Heart left ventricle (tissue), 16 donors: ENCODE measurements around the gene SUMO1. TPM values are rescaled to one million over a fixed set of nuclear protein-coding genes. Genes with fewer than 3 reads are reported as not detected.
"Not testable (repeated sequence)": the region's sequence is repeated elsewhere in the genome, so short reads cannot be mapped to it uniquely, and the experiment has no call there.

ENCODE experiments used
- ATAC-seq, 4 donors: fragments of 200-7000 bp; cut with Tn5 transposase; one replicate each; pipeline ENCODE4 v1.9.1; 2020 to 2022; ENCODE audit warnings: moderate library complexity in 4 of 4, mild to moderate bottlenecking in 3 of 4, moderate number of reproducible peaks in 1 of 4
- DNase-seq, 5 donors: peaks; one replicate each; pipeline ENCODE4 v3.0.0-alpha.2; 2020
- H3K27ac ChIP-seq, 12 donors: fragments of 200-600 bp; sonication (generic) in 4 of 12; one replicate each; pipeline versions ENCODE4 v1.5.0 to v1.8.0; 2016 to 2022; ENCODE audit warnings: mild to moderate bottlenecking in 2 of 12
- H3K27me3 ChIP-seq, 9 donors: fragments of 200-600 bp; sonication (generic) in 2 of 9; one replicate each; pipeline versions ENCODE4 v1.5.1 to v1.8.0; 2016 to 2022; ENCODE audit warnings: mild to moderate bottlenecking in 3 of 9
- H3K36me3 ChIP-seq, 9 donors: fragments of 200-600 bp; sonication (generic) in 2 of 9; one replicate each; pipeline versions ENCODE4 v1.5.0 to v1.8.0; 2018 to 2022; ENCODE audit warnings: mild to moderate bottlenecking in 2 of 9
- H3K4me1 ChIP-seq, 12 donors: fragments of 200-600 bp; sonication (generic) in 4 of 12; one replicate each; pipeline versions ENCODE4 v1.5.0 to v1.8.0; 2016 to 2022; ENCODE audit warnings: mild to moderate bottlenecking in 3 of 12
- H3K4me3 ChIP-seq, 12 donors: fragments of 200-600 bp; sonication (generic) in 4 of 12; one replicate each; pipeline versions ENCODE4 v1.5.0 to v1.8.0; 2017 to 2022; ENCODE audit warnings: mild to moderate bottlenecking in 9 of 12, moderate library complexity in 4 of 12
- H3K9me3 ChIP-seq, 12 donors: fragments of 200-600 bp; sonication (generic) in 4 of 12; one replicate each; pipeline versions ENCODE4 v1.5.0 to v1.8.0; 2016 to 2022; ENCODE audit warnings: mild to moderate bottlenecking in 1 of 12
- CTCF ChIP-seq, 12 donors: fragments of 200-600 bp; sonication (generic) in 4 of 12; IDR thresholded peaks; one replicate each; pipeline versions ENCODE4 v1.5.0 to v1.8.0; 2018 to 2022; ENCODE audit warnings: antibody characterized with exemption in 12 of 12, mild to moderate bottlenecking in 5 of 12
- POLR2A ChIP-seq, 2 donors: fragments of 450-650 bp; IDR thresholded peaks; one replicate each; pipeline ENCODE4 v1.6.1; 2017; ENCODE audit warnings: antibody characterized with exemption in 2 of 2, mild to moderate bottlenecking in 2 of 2, moderate library complexity in 2 of 2
- WGBS, 4 donors: extraction: QIAGEN DNeasy Blood & Tissue Kit in 2 of 4; methylation state at CpG; one replicate each; pipeline versions ENCODE4 v1.1.5 to v1.1.7; 2013 to 2018; 5-methylcytosine and 5-hydroxymethylcytosine counted together
- intact Hi-C, 10 donors: fragments of 100-400 bp; cut with DNase I; formaldehyde crosslinking; loops; one replicate each; pipeline versions ENCODE4 v1.11.1 to v1.14.2; 2022
- polyA plus RNA-seq, 2 donors: library from polyadenylated mRNA; stranded (reverse); fragments of 200-250 nt; gene quantifications; one replicate each; pipeline ENCODE4 v1.2.3, GENCODE V29; 2013
- total RNA-seq, 9 donors: library from RNA; depleted of rRNA in 2 of 9; stranded (reverse); fragments of >200 nt in 2 of 9; fragmentation: NEBNext Ultra II Directional in 3 of 9; extraction: Animal tissue kit (Norgen Biotek cat#: 25700) in 3 of 9; gene quantifications; one replicate each; pipeline versions ENCODE4 v1.1.0 to v1.2.4, GENCODE V29; 2016 to 2023
- donor health status: ischemic (EF 13 %, LVEDD 7.1; RV severe dilation, severe dysfunction).
- donor health status: healthy with polysubstance abuse.
- donor health status: DM: no; HTN: yes; CAD: no.
- donor health status: DM: no; HTN: no; CAD: no.
- donor health status: ischemic (EF 25% LVEDD 6.9; RV normal size, moderate dysfunction).
- donor health status: ischemic (EF 25% LVEDD 5.7; RV mildly dilated, moderate dysfunction).
- donor health status: healthy.
- donor health status: DM: yes; HTN: yes; CAD: no.
- donor health status: ischemic (EF 35%, LVEDD 5.7; RV mildly dilated, moderate dysfunction).
- donor health status: nonischemic (EF 11% LVEDD 7.7; RV severe dilation, severe dysfunction).
- donor health status: DM: yes; HTN: yes; CAD: no.
- donor health status: PGD.
- donor health status: ischemic (EF 29% LVEDD 5.4; RV normal size, mild dysfunction).
- donor health status: nonischemic (EF 23%, LVEDD 6.1; RV moderate dilation, normal function).

The SUMO1 gene
- total and polyA plus RNA-seq, 11 donors, result 43.5 to 87.9 (median 65.3) TPM

- TF ChIP-seq POLR2A (IDR thresholded peaks at IDR 0.05) (no peak), CTCF (IDR thresholded peaks at IDR 0.05) (no peak)
- no peak overlapping the region for H3K4me3 ChIP-seq
- ATAC-seq (peak in 1 of 4 donors; percentile 34), DNase-seq (no peak)
- intact Hi-C loops, result loop anchor here in 4 of 10 donors (2.0 to 10.0 kb wide), 5 partner anchors 97 to 267 kb away; partner anchors contain the start of gene BMPR2 (in 3 of the 4)
- H3K27me3 ChIP-seq, result no peaks in the 10 kb centered on the region
- H3K27ac ChIP-seq, result peak overlapping the region in 2 of 12 donors; percentile 0 to 46
- WGBS, 4 donors, result 62 to 74% (median 69%) methylated on average over 6 of the region's 6 CpGs
- H3K9me3 ChIP-seq, result no peaks in the 10 kb centered on the region
- peaks cover 0 to 76% (median 57%) of the 10 kb centered on the region in 9 donors for H3K36me3 ChIP-seq
- peaks cover 0 to 31% (median 10%) of the 10 kb centered on the region in 12 donors for H3K4me1 ChIP-seq
Measured at GRCh38 chr2:202278036-202278760, 39.8 kb upstream of the SUMO1 start.

DNA sequence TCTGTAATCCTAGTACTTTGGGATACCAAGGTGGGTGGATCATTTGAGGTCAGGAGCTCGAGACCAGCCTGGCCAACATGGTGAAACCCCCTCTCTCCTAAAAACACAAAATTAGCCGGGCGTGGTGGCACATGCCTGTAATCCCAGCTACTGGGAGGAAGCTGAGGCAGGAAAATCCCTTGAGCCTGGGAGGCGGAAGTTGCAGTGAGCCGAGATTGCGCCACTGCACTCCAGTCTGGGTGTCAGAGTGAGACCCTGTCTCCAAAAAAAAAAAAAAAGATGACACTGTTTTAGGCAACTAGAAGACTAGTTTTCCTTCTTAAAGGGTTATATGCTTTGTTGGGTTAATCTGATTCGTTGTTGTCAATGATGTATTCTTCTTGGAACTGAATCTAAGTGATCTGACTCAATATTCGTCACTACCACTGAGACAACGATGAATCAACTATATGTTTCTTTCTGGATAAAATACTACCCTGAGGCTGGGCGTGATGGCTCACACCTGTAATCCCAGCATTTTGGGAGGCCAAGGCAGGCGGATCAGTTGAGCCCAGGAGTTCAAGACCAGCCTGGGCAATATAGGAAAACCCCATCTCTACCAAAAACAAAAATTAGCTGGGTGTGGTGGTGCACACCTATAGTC, 37.8 kb upstream of the SUMO1 start:
- not testable (repeated sequence) for H3K4me3 ChIP-seq, H3K9me3 ChIP-seq, DNase-seq, H3K27me3 ChIP-seq, ATAC-seq
- H3K36me3 ChIP-seq, result peaks cover 0 to 57% (median 37%) of the 10 kb centered on the region in 9 donors
- H3K27ac ChIP-seq, result peak overlapping the region in 1 of 12 donors; percentile 46
- intact Hi-C loops, result loop anchor here in 4 of 10 donors (5.0 to 10.0 kb wide), 4 partner anchors 99 to 269 kb away; partner anchors contain the start of gene BMPR2 (in 3 of the 4)
- 83 to 92% (median 87%) methylated on average over 11 of the region's 11 CpGs for WGBS, 4 donors
- peaks cover 0 to 41% (median 12%) of the 10 kb centered on the region in 12 donors for H3K4me1 ChIP-seq

DNA sequence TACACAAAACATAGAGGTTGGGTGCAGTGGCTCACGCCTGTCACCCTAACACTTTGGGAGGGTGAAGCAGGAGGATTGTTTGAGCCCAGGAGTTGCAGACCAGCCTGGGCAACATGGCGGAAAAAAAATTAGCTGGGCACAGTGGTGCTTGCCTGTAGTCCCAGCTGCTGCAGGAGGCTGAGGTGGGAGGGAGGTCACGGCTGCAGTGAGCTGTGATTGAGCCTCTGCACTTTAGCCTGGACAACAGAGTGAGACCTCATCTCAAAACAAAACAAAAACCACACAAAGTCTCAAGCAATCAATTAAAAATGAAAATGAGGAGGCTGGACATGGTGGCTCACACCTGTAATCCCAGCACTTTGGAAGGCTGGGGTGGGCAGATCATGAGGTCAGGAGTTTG, 32.1 kb upstream of the SUMO1 start:
- H3K27me3 ChIP-seq, result no peaks in the 10 kb centered on the region
- no peak overlapping the region for H3K4me3 ChIP-seq
- intact Hi-C loops, result loop anchor here in 2 of 10 donors (10.0 kb wide), 3 partner anchors 104 to 274 kb away; partner anchors contain the start of gene BMPR2 (in 1 of the 2)
- H3K36me3 ChIP-seq, result peaks cover 0 to 9% (median 4%) of the 10 kb centered on the region in 9 donors
- peaks cover 0 to 60% (median 18%) of the 10 kb centered on the region in 12 donors for H3K4me1 ChIP-seq
- WGBS, 4 donors, result 83 to 93% (median 89%) methylated on average over 3 of the region's 3 CpGs
- H3K27ac ChIP-seq, result peak overlapping the region in 1 of 12 donors; percentile 13
- ATAC-seq (no peak), DNase-seq (no peak)
- peaks cover 0 to 8% (median 0%) of the 10 kb centered on the region in 12 donors for H3K9me3 ChIP-seq
- no peak for TF ChIP-seq CTCF (IDR thresholded peaks at IDR 0.05)
- no peak for TF ChIP-seq POLR2A (IDR thresholded peaks at IDR 0.05)

DNA sequence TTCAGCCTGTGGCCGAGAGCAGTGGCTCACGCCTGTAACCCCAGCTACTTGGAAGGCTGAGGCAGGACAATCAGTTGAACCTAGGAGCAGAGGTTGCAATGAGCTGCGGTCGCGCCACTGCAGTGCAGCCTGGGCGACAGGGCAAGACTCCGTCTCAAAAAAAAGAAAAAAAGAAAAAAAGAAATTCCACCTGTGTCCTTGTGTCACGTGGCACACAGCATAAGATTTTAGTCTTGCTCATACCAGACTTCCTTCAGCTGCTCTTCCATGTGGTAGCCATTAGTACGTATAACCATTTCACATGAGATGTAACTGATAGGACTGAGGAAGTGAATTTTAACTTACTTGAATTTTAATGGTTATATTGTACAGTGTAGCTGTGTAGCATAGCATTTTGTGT, 31.2 kb upstream of the SUMO1 start:
- TF ChIP-seq CTCF (IDR thresholded peaks at IDR 0.05), result no peak
- TF ChIP-seq POLR2A (IDR thresholded peaks at IDR 0.05), result no peak
- WGBS, 4 donors, result 78 to 85% (median 79%) methylated on average over 9 of the region's 9 CpGs
- no peak for DNase-seq
- no peak for ATAC-seq
- H3K9me3 ChIP-seq, result peaks cover 0 to 8% (median 0%) of the 10 kb centered on the region in 12 donors
- peaks cover 0 to under 1% (median 0%) of the 10 kb centered on the region in 9 donors for H3K36me3 ChIP-seq
- no peaks in the 10 kb centered on the region for H3K27me3 ChIP-seq
- peaks cover 0 to 56% (median 20%) of the 10 kb centered on the region in 12 donors for H3K4me1 ChIP-seq
- intact Hi-C loops, result loop anchor here in 1 of 10 donors (5.0 kb wide), 1 partner anchor 108 kb away; the partner anchor contains the start of gene BMPR2
- no peak overlapping the region for H3K4me3 ChIP-seq
- no peak overlapping the region for H3K27ac ChIP-seq
